ENCODE data around the gene HDDC2. TPM values are rescaled to one million over a fixed set of nuclear protein-coding genes. Genes with fewer than 3 reads are reported as not detected.

HDDC2 gene
- total RNA-seq, 1 donor from 2014 or later: 18.4 TPM

- peaks cover 16% of the 10 kb centered on the region for H3K4me1 Mint-ChIP-seq (ENCODE audit: unreplicated experiment)
- TF ChIP-seq CTCF (IDR thresholded peaks at IDR 0.05; ENCODE audit: unreplicated experiment): no peak
- H3K9me3 Mint-ChIP-seq (ENCODE audit: unreplicated experiment): no peaks in the 10 kb centered on the region
- H3K36me3 Mint-ChIP-seq (ENCODE audit: low read depth, unreplicated experiment): peaks cover 8% of the 10 kb centered on the region
- no peak for DNase-seq (ENCODE audit: low spot score)
- no peak overlapping the region for H3K27ac Mint-ChIP-seq (ENCODE audit: unreplicated experiment)
- no peak overlapping the region for H3K4me3 Mint-ChIP-seq (ENCODE audit: unreplicated experiment)
- H3K27me3 Mint-ChIP-seq (ENCODE audit: unreplicated experiment): no peaks in the 10 kb centered on the region
Measured at GRCh38 chr6:125232466-125232865, 69.3 kb downstream of the HDDC2 start.

- H3K4me1 Mint-ChIP-seq (ENCODE audit: unreplicated experiment): peaks cover 16% of the 10 kb centered on the region
- DNase-seq (ENCODE audit: low spot score): no peak
- H3K36me3 Mint-ChIP-seq (ENCODE audit: low read depth, unreplicated experiment): peaks cover 8% of the 10 kb centered on the region
- H3K27me3 Mint-ChIP-seq (ENCODE audit: unreplicated experiment): no peaks in the 10 kb centered on the region
- no peak overlapping the region for H3K27ac Mint-ChIP-seq (ENCODE audit: unreplicated experiment)
- TF ChIP-seq CTCF (IDR thresholded peaks at IDR 0.05; ENCODE audit: unreplicated experiment): no peak
- H3K9me3 Mint-ChIP-seq (ENCODE audit: unreplicated experiment): no peaks in the 10 kb centered on the region
- no peak overlapping the region for H3K4me3 Mint-ChIP-seq (ENCODE audit: unreplicated experiment)
Measured at GRCh38 chr6:125231574-125232343, 70.0 kb downstream of the HDDC2 start.

- no peak for TF ChIP-seq CTCF (IDR thresholded peaks at IDR 0.05; ENCODE audit: unreplicated experiment)
- Mint-ChIP-seq H3K27me3 (ENCODE audit: unreplicated experiment) (no peaks in the 10 kb centered on the region), H3K9me3 (ENCODE audit: unreplicated experiment) (no peaks in the 10 kb centered on the region), H3K4me1 (ENCODE audit: unreplicated experiment) (peaks cover 16% of the 10 kb centered on the region), H3K36me3 (ENCODE audit: low read depth, unreplicated experiment) (peaks cover 8% of the 10 kb centered on the region), H3K4me3 (ENCODE audit: unreplicated experiment) (no peak overlapping the region), H3K27ac (ENCODE audit: unreplicated experiment) (no peak overlapping the region)
- no peak for DNase-seq (ENCODE audit: low spot score)
Measured at GRCh38 chr6:125231133-125231532, 70.6 kb downstream of the HDDC2 start.

- Mint-ChIP-seq H3K4me3 (ENCODE audit: unreplicated experiment) (no peak overlapping the region), H3K36me3 (ENCODE audit: low read depth, unreplicated experiment) (peaks cover 8% of the 10 kb centered on the region), H3K4me1 (ENCODE audit: unreplicated experiment) (peaks cover 16% of the 10 kb centered on the region), H3K9me3 (ENCODE audit: unreplicated experiment) (no peaks in the 10 kb centered on the region), H3K27me3 (ENCODE audit: unreplicated experiment) (no peaks in the 10 kb centered on the region), H3K27ac (ENCODE audit: unreplicated experiment) (no peak overlapping the region)
- no peak for DNase-seq (ENCODE audit: low spot score)
- TF ChIP-seq CTCF (IDR thresholded peaks at IDR 0.05; ENCODE audit: unreplicated experiment): no peak
Measured at GRCh38 chr6:125230674-125231073, 71.1 kb downstream of the HDDC2 start.

GRCh38 chr6:125228981-125229479 is 72.7 kb downstream of the HDDC2 start:
- no peaks in the 10 kb centered on the region for H3K27me3 Mint-ChIP-seq (ENCODE audit: unreplicated experiment)
- TF ChIP-seq CTCF (IDR thresholded peaks at IDR 0.05; ENCODE audit: unreplicated experiment): no peak
- no peaks in the 10 kb centered on the region for H3K9me3 Mint-ChIP-seq (ENCODE audit: unreplicated experiment)
- peaks cover 8% of the 10 kb centered on the region for H3K36me3 Mint-ChIP-seq (ENCODE audit: low read depth, unreplicated experiment)
- H3K4me1 Mint-ChIP-seq (ENCODE audit: unreplicated experiment): peaks cover 21% of the 10 kb centered on the region
- no peak overlapping the region for H3K4me3 Mint-ChIP-seq (ENCODE audit: unreplicated experiment)
- no peak overlapping the region for H3K27ac Mint-ChIP-seq (ENCODE audit: unreplicated experiment)
- DNase-seq (ENCODE audit: low spot score): no peak

Measured in endothelial cell (in vitro differentiated cells).